Right cardiac atrium (tissue), 5 donors: ENCODE data around the gene SATB2. TPM values are rescaled to one million over a fixed set of nuclear protein-coding genes. Genes with fewer than 3 reads are reported as not detected.

ENCODE experiments used
- ATAC-seq, 2 donors: fragments of 200-7000 bp; cut with Tn5 transposase; one replicate each; pipeline versions ENCODE4 v1.8.0 to v1.9.1; 2020; ENCODE audit warnings: moderate library complexity in 2 of 2, mild to moderate bottlenecking in 1 of 2
- DNase-seq, 3 donors: peaks; one replicate each; pipeline ENCODE4 v3.0.0-alpha.2; 2020
- H3K27ac ChIP-seq: one replicate; pipeline ENCODE4 v1.5.1; 2013; ENCODE audit warnings: mild to moderate bottlenecking, low read length, control low read depth, moderate library complexity
- H3K27me3 ChIP-seq: one replicate; pipeline ENCODE4 v1.6.1; 2013; ENCODE audit not compliant: control insufficient read depth, insufficient read depth
- H3K4me1 ChIP-seq: one replicate; pipeline ENCODE4 v1.6.1; 2013; ENCODE audit warnings: low read length; ENCODE audit not compliant: control insufficient read depth, insufficient read depth
- H3K4me3 ChIP-seq: one replicate; pipeline ENCODE4 v1.5.1; 2013; ENCODE audit warnings: low read length, control low read depth
- H3K9me3 ChIP-seq: one replicate; pipeline ENCODE4 v1.6.1; 2013; ENCODE audit warnings: low read length; ENCODE audit not compliant: control insufficient read depth
- WGBS: extraction: QIAGEN DNeasy Blood & Tissue Kit; methylation state at CpG from one replicate; pipeline ENCODE4 v1.1.7; 2013; 5-methylcytosine and 5-hydroxymethylcytosine counted together
- intact Hi-C, 4 donors: fragments of 100-400 bp; cut with DNase I; formaldehyde crosslinking; loops; one replicate each; pipeline versions ENCODE4 v1.11.0 to v1.14.0; 2022 to 2023
- polyA plus RNA-seq: library from polyadenylated mRNA; stranded (reverse); fragments of 200-250 nt; gene quantifications from one replicate; pipeline ENCODE4 v1.2.3, GENCODE V29; 2013
- total RNA-seq, 4 donors: library from RNA; stranded (reverse); fragmentation: NEBNext Ultra II Directional; extraction: Animal tissue kit (Norgen Biotek cat#: 25700); gene quantifications; one replicate each; pipeline ENCODE4 v1.2.1, GENCODE V29; 2021
- donor health status: healthy with polysubstance abuse.
- donor health status: DM: no; HTN: yes; CAD: no.
- donor health status: DM: no; HTN: no; CAD: no.
- donor health status: DM: no; HTN: yes; CAD: no; lungs with severe emphysema.
- donor health status: DM: yes; HTN: yes; CAD: no.

The SATB2 gene
- total and polyA plus RNA-seq, 5 donors, result 0.75 to 2.2 (median 1.7) TPM

GRCh38 chr2:199444749-199445148, 13.0 kb downstream of the SATB2 start:
- WGBS, result 89% methylated on average over 4 of the region's 4 CpGs
- Histone ChIP-seq H3K4me1 (no peaks in the 10 kb centered on the region), H3K27ac (no peak overlapping the region), H3K9me3 (no peaks in the 10 kb centered on the region), H3K4me3 (no peak overlapping the region), H3K27me3 (no peaks in the 10 kb centered on the region)
- ATAC-seq (no peak), DNase-seq (no peak)
- intact Hi-C loops, result no loop called here

DNA sequence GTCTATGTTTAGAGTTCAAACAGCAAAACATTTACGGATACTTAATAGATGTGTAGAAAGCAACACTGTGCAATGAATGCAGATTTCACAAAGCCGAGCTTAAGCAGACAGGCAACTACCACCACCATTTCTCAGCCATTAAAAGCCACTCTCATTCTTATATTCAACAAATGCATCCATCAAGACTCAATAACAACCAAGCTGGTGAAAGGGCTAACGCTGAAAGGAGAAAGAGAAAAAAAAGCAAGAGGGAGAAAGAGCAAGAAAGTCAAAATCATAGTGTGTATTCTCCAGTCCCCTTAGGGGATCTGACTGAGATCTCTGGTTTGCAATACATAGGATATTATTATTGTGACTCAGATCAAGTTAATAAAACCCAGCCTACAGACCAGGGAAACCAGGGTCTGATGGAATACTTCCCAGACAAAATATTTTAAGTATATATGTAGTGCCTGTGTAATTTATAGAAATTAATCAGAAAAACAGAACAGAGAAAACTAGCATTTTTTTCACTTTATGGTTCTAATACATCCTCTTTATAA, 14.1 kb downstream of the SATB2 start:
- DNase-seq, result no peak
- no peak overlapping the region for H3K4me3 ChIP-seq
- no peaks in the 10 kb centered on the region for H3K27me3 ChIP-seq
- H3K27ac ChIP-seq, result no peak overlapping the region
- no peaks in the 10 kb centered on the region for H3K9me3 ChIP-seq
- intact Hi-C loops, result no loop called here
- WGBS, result 67% methylated on average over 3 of the region's 3 CpGs
- no peaks in the 10 kb centered on the region for H3K4me1 ChIP-seq
- ATAC-seq, result no peak

DNA sequence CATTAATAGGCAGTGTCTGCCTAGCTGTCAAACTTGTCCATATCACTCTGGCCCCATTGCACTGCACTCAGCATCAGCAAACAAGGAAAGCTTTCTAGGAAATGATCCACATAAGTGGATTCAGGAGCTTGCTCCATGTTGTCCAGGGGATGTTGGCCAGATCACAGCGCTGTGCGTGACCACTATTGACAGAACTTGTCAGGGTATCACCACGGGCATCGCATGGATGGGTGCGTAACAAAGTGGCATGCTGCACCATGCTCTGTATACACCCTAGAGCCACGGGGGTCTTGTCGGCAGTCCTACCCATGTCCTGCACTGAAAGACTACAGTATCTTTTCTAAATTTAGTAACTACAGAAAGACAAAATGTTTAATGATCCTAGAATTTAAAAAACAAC, 15.6 kb downstream of the SATB2 start:
- Histone ChIP-seq H3K4me1 (no peaks in the 10 kb centered on the region), H3K27me3 (no peaks in the 10 kb centered on the region), H3K27ac (no peak overlapping the region), H3K9me3 (no peaks in the 10 kb centered on the region), H3K4me3 (no peak overlapping the region)
- DNase-seq, result no peak
- whole genome bisulfite sequencing, result 95% methylated on average over 7 of the region's 7 CpGs
- intact Hi-C loops, result no loop called here
- no peak for ATAC-seq

DNA sequence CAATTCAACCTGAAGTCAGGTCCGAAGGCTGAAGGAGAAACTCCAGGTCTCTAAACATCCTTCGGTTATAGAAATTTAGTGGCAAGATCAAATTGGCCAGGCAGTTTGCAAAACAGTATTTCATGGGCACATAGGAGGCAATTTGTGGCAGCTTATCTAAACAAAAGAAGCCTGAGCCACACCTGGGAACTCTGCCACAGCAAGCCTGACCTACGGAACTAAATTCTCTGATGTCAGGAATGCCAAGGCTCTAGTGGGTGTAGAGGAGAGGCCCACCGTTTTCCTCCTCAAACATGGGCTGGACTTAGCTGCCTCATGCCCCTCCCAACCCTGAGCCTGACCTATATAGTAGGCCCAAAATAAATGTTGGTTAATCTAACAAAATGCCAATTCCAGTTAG, 16.0 kb downstream of the SATB2 start:
- no peak for DNase-seq
- H3K9me3 ChIP-seq, result no peaks in the 10 kb centered on the region
- intact Hi-C loops, result no loop called here
- no peak overlapping the region for H3K27ac ChIP-seq
- no peaks in the 10 kb centered on the region for H3K4me1 ChIP-seq
- WGBS, result 91% methylated on average over 4 of the region's 4 CpGs
- ATAC-seq, result no peak
- H3K4me3 ChIP-seq, result no peak overlapping the region
- H3K27me3 ChIP-seq, result no peaks in the 10 kb centered on the region

GRCh38 chr2:199440118-199440517, 17.6 kb downstream of the SATB2 start:
- Histone ChIP-seq H3K27me3 (no peaks in the 10 kb centered on the region), H3K4me1 (no peaks in the 10 kb centered on the region), H3K4me3 (no peak overlapping the region), H3K27ac (no peak overlapping the region), H3K9me3 (no peaks in the 10 kb centered on the region)
- no peak for DNase-seq
- intact Hi-C loops, result no loop called here
- ATAC-seq, result no peak

GRCh38 chr2:199439542-199439941, 18.2 kb downstream of the SATB2 start:
- Histone ChIP-seq H3K9me3 (no peaks in the 10 kb centered on the region), H3K27ac (no peak overlapping the region), H3K4me1 (no peaks in the 10 kb centered on the region), H3K4me3 (no peak overlapping the region), H3K27me3 (no peaks in the 10 kb centered on the region)
- WGBS, result 91% methylated on average over 5 of the region's 5 CpGs
- no peak for DNase-seq
- ATAC-seq, result no peak
- intact Hi-C loops, result no loop called here

DNA sequence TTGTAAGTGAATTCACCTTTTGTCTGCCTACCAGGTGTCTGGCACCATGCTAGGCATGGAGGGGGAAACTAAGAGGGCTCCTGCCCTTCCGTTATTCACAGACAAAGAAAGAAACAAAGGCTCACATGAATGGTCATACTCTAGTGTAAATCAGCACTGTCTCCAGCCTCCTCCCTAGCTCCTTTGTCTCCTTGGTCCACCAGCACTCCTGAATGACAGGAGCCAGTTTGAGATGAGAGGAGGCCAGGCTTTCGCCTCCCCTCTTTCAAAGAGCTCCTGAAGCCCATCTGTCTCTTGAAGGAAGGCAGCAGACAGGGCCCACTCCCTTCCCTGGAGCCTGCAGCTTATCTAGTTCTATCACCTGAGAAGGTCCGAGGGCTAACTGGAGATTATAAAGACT, 18.7 kb downstream of the SATB2 start:
- WGBS, result 83% methylated on average over 3 of the region's 3 CpGs
- no peak for DNase-seq
- Histone ChIP-seq H3K4me1 (no peaks in the 10 kb centered on the region), H3K27me3 (no peaks in the 10 kb centered on the region), H3K27ac (no peak overlapping the region), H3K9me3 (no peaks in the 10 kb centered on the region), H3K4me3 (no peak overlapping the region)
- intact Hi-C loops, result no loop called here
- ATAC-seq, result no peak

DNA sequence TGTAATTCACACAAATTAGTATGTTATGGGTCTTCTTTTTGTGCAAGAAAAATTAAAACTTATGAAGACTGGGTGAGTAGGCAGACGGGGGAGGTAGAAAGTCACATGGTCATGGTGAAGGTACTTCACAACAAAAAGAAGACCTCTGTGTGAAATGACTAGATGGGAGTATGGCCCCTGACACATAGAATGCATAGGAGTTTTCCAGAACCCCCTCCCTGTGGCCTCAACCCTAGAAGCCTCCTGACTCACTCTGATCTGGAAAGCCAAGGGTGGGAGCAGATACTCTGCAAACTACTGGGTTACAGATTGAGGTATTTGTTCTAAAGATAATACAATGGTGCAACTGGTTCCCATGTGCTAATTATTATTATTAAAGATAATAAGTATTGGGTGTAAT, 23.2 kb downstream of the SATB2 start:
- ATAC-seq, result no peak

DNA sequence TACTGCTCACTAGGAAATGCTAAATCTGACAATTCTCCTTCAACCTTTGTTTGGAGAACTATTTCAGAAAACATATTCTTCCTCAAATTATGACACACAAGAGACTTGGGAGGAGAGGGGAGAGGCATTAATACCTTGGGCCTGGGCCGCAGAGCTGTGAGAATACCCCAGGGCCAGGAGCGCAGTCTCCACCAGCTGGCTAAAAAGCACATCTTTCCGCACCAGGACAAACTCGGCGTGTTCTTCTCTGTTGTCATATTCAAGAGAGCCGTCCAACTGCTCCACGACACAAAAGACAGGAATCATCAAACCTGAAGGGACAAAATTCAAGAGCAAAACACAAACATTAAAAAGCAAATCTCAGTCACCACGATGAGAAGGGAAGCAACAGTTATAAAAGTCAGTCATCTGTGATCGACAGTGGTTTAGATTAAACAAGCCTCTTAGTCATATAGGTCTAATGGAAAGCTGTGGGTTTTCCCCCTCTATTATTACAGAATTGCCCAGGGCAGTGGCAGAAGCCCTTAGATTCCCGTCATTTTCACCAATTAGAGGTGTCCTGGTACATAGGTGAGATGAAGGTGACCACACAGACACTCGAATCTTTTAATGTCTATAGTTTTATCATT, 24.4 kb downstream of the SATB2 start:
- 87% methylated on average over 11 of the region's 11 CpGs for WGBS
- Histone ChIP-seq H3K4me1 (no peaks in the 10 kb centered on the region), H3K27ac (no peak overlapping the region), H3K4me3 (no peak overlapping the region), H3K9me3 (no peaks in the 10 kb centered on the region), H3K27me3 (no peaks in the 10 kb centered on the region)
- ATAC-seq (no peak), DNase-seq (no peak)
- intact Hi-C loops, result no loop called here

More for the DNA sequence above, 23.2 kb downstream of the SATB2 start:
- no peaks in the 10 kb centered on the region for H3K4me1 ChIP-seq
- no peaks in the 10 kb centered on the region for H3K9me3 ChIP-seq
- DNase-seq, result no peak
- H3K4me3 ChIP-seq, result no peak overlapping the region
- intact Hi-C loops, result no loop called here
- H3K27me3 ChIP-seq, result no peaks in the 10 kb centered on the region
- 89% methylated on average over 1 of the region's 1 CpG for WGBS
- no peak overlapping the region for H3K27ac ChIP-seq

DNA sequence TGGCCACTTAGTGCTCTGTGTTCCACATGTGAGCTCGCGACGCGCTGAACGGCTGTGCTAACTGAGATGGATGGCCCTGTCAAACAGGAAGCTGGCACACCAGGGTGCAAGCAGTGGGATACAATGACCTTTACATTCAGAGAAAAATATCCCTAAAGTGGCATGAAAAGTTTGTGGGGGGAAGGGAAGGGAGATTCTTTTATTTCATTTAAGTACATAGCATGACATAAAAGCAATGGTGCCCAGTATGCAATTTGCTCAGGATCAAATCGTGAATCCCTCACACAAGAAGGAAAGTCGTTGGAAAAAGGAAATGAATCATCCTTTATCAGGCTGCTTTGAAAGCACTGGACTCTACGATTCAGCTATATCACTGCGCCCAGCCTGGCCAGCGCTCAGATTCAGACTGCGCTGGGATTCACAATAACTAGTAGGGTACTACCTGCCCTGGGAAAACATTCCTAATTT, 26.0 kb downstream of the SATB2 start:
- 46% methylated on average over 11 of the region's 11 CpGs for WGBS
- Histone ChIP-seq H3K4me1 (no peaks in the 10 kb centered on the region), H3K27ac (no peak overlapping the region), H3K27me3 (no peaks in the 10 kb centered on the region), H3K4me3 (no peak overlapping the region), H3K9me3 (no peaks in the 10 kb centered on the region)
- intact Hi-C loops, result no loop called here
- DNase-seq (peak in 1 of 3 donors; percentile 25), ATAC-seq (peak in 1 of 2 donors; percentile 47)

DNA sequence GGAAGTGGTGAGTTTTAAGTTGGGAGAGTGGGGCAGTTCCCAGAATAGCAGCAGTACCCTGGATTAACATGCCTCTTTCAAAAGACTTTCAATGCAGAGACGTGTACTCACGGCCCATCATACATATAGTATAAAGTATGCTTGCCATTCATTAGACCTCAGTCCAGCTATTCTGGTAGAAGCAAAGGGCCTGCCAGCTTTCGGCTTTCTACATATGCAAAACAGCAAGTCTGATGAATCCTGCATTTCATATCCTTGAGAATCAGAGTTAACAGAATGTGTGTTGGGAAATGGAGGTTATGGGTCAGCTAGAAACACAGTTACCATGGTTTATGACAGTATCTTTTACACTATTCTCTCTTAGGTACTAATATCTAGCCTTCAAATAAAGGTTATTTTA, 27.5 kb downstream of the SATB2 start:
- Histone ChIP-seq H3K27me3 (no peaks in the 10 kb centered on the region), H3K4me3 (no peak overlapping the region), H3K9me3 (no peaks in the 10 kb centered on the region), H3K4me1 (no peaks in the 10 kb centered on the region), H3K27ac (no peak overlapping the region)
- ATAC-seq, result no peak
- intact Hi-C loops, result no loop called here
- DNase-seq, result no peak
- whole genome bisulfite sequencing, result 85% methylated on average over 3 of the region's 3 CpGs

GRCh38 chr2:199428291-199428690, 29.4 kb downstream of the SATB2 start:
- Histone ChIP-seq H3K9me3 (no peaks in the 10 kb centered on the region), H3K27ac (no peak overlapping the region), H3K4me3 (no peak overlapping the region), H3K27me3 (no peaks in the 10 kb centered on the region), H3K4me1 (no peaks in the 10 kb centered on the region)
- 94% methylated on average over 3 of the region's 3 CpGs for WGBS
- intact Hi-C loops, result no loop called here
- ATAC-seq (no peak), DNase-seq (no peak)
